Left colon (tissue), 2 donors: Measurements from ENCODE around the gene CTH. TPM values are rescaled to one million over a fixed set of nuclear protein-coding genes. Genes with fewer than 3 reads are reported as not detected.
"Not testable (repeated sequence)": the region's sequence is repeated elsewhere in the genome, so short reads cannot be mapped to it uniquely, and the experiment has no call there.

Source experiments
- ATAC-seq: fragments of 200-7000 bp; cut with Tn5 transposase; one replicate; pipeline ENCODE4 v1.9.1; 2020; ENCODE audit warnings: mild to moderate bottlenecking, moderate library complexity
- DNase-seq, 2 donors: peaks; one replicate each; pipeline ENCODE4 v3.0.0-alpha.2; 2020
- intact Hi-C, 2 donors: fragments of 100-400 bp; cut with DNase I in 1 of 2; cut with micrococcal nuclease in 1 of 2; formaldehyde crosslinking; loops; one replicate each; pipeline versions ENCODE4 v1.11.2 to v1.14.0; 2022; cut with DNase I, micrococcal nuclease
- total RNA-seq, 2 donors: library from RNA; stranded (reverse); fragmentation: NEBNext Ultra II Directional; extraction: Animal tissue kit (Norgen Biotek cat#: 25700); gene quantifications; one replicate each; pipeline ENCODE4 v1.2.1, GENCODE V29; 2021
- donor health status: DM: no; HTN: no; CAD: no.
- donor health status: DM: yes; HTN: yes; CAD: no.

The CTH gene
- total RNA-seq, 2 donors from 2014 or later = 6.4 to 9.1 TPM

DNA sequence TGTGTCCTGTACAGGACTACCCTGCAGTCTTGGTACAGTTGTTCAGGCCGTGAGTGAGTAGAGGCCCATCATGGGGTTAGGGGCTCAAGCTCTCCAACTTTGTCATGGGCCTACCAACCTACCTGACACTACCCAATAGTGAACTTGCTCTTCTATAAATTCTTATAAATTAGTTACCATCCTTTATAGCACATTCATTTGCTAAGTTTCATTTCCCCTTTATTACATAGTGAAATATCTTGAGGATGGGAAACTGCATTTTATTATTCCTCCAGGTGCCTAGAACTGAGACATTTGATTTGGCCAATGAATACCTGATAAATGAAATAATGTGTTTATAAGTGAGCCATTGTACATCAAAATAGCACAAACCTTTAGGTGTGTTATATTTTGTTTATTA, 9.1 kb upstream of the CTH start:
- no peak for ATAC-seq
- intact Hi-C loops = no loop called here
- no peak for DNase-seq

DNA sequence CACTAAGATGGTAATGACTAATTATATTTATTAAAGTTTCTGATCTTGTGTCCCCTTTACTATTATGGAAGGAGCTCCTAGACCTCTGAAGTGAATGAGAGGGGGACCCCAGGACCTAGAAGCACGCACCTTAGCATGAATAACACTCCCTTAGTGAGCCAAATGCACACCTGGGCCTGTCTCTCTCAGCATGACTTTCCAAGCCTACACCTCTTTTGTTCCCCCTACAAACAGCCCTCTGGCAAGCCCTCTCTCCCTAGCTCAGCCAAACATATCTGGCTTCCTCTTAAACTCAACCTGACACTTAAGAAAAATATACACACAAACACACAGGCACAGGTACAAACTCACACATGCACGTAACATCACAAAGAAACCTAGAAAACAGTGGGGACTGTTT, 7.3 kb upstream of the CTH start:
- intact Hi-C loops = no loop called here
- DNase-seq (no peak), ATAC-seq (no peak)

DNA sequence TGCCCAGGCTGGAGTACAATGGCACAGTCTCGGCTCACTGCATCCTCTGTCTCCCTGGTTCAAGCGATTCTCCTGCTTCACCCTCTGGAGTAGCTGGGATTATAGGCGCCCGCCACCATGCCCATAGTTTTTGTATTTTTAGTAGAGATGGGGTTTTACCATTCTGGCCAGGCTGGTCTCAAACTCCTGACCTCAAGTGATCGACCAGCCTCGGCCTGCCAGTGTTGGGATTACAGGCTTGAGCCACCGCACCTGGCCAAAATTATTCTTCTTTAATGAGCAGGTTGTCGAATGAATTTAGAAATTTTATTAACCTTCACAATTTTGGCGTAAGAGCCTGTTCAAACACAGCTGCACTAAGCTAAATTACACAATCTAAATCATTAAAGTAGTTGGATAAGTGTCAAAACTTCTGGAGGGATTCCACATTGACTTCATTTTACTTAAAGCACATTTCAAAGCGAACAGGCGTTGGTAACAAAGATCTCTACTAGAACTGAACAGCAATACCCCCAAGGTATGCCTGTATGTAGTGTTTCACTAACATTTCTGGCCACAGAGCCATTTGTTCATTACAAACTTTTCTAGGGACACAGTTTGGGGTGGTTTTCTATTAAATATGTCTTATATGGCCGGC, 5.2 kb upstream of the CTH start:
- DNase-seq = no peak
- intact Hi-C loops = no loop called here
- no peak for ATAC-seq

DNA sequence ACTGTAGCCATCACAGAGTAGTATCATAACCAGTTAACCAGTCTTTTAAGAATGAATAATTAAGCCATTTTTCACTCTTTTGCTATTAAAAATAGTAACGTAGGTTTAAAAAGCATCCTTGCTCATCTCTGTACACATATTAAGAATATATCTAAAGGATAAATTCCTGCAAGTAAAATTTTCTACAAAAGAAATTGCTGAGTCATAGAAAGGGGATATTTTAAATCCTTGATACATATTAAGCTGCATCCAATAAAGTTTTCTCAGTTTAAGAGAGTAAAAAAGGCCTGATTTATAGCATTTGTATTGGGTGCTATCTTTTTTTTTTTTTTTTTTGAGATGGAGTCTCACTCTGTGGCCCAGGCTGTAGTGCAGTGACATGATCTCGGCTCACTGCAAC, 1.9 kb upstream of the CTH start:
- intact Hi-C loops = no loop called here
- ATAC-seq (no peak), DNase-seq (no peak)

DNA sequence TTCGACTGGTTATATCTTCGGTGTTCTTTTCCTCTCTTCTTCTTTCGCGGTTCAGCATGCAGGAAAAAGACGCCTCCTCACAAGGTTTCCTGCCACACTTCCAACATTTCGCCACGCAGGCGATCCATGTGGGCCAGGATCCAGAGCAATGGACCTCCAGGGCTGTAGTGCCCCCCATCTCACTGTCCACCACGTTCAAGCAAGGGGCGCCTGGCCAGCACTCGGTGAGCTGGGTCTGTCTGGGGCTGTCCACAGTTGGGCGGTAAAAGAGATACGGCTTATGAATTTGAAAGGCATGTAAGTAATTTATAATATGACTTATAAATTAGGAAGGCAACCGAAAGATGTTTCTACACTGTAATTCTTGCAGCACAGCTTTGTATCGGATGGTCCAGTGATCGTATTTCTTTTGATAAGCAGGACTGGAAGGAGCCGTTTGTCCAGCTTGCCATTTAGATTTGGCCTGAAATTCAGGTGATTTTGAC, 334 bp downstream of the CTH start:
- DNase-seq = peak in 1 of 2 donors; percentile 34
- intact Hi-C loops = no loop called here
- peak; percentile 13 for ATAC-seq

DNA sequence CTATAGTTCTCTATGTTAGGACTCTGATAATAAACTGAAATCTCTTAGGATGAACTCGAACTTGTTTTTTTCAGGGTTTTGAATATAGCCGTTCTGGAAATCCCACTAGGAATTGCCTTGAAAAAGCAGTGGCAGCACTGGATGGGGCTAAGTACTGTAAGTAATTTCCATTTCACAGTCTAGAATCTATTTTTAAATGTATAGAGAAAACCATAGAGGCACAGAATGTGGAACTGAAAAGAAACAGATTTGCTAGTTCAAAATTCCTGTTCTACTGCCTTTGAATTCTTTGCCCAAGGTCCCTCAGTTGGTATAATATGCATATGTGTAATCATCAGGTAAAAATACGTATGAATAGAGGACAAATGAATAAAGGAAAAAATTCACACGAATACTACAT, 4.8 kb downstream of the CTH start:
- DNase-seq (no peak), ATAC-seq (no peak)
- intact Hi-C loops = no loop called here

DNA sequence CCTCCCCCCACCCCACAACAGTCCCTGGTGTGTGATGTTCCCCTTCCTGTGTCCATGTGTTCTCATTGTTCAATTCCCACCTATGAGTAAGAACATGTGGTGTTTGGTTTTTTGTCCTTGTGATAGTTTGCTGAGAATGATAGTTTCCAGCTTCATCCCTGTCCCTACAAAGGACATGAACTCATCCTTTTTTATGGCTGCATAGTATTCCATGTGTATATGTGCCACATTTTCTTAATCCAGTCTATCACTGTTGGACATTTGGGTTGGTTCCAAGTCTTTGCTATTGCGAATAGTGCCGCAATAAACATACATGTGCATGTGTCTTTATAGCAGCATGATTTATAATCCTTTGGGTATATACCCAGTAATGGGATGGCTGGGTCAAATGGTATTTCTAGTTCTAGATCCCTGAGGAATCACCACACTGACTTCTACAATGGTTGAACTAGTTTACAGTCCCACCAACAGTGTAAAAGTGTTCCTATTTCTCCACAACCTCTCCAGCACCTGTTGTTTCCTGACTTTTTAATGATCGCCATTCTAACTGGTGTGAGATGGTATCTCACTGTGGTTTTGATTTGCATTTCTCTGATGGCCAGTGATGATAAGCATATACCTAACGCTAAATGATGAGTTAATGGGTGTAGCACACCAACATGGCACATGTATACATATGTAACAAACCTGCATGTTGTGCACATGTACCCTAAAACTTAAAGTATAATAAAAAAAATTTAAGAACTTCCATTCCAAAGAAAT, 8.1 kb downstream of the CTH start:
- intact Hi-C loops, DNase-seq, ATAC-seq: not testable (repeated sequence)

DNA sequence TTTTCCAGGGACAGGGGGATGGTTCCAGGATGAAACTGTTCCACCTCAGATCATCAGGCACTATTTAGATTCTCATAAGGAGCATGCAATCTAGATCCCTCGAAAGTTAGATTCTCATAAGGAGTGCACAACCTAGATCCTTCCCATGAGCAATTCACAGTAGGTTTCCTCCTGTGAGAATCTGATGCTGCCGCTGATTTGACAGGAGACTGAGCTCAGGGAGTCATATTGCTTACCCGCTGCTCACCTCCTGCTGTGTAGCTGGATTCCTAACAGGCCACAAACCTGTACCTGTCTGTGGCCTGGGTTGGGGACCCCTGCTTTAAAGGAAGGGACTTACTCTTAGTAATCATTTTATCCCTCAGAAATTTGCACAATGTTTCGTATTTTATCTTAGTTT, 9.3 kb downstream of the CTH start:
- intact Hi-C loops = no loop called here
- DNase-seq (no peak), ATAC-seq (no peak)

DNA sequence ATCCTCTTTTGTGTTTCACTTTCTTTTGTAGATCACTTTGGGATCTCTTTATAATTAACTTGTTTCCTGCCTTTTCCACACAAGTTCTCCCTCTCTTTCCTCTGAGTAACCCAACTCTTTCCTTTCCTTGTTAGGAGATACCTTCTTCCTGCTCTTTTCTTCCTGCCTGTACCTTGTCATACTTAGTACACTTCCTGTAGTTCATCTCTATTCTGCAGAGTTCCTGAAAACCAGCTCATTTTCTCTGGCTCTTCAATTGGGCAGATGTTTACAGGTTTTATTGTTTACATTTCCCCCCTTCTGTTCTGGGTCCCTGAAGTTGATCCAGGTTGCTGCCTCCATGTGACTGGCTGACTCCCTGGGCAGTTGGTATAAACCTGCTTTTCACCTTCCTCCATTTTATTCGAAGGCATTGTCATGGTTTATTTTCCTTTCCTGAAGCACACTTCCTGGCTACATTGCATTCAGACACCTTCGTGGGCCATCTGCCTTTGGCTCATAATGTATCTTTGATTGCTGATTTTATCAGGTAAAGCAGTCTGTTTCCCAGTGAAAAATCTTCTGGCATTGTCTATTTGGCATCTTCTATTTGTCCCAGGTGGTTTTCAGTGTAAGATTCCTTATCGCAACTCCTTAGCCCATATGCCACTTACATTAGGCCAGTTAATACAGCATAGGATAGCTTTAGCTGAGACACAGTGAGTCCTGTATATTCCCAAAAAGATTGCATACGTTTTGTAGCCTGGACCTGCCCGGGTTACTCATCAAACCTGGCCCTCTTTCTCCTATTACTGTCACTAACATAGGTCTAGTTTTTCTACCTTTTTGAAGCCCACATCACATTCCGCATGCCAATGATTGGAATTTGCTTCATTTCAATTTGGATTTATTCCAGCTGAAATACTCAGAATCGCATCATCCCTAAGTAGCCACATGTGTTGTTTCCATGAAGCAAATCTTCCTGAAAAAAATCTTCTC, 15.4 kb downstream of the CTH start:
- intact Hi-C loops = no loop called here

DNA sequence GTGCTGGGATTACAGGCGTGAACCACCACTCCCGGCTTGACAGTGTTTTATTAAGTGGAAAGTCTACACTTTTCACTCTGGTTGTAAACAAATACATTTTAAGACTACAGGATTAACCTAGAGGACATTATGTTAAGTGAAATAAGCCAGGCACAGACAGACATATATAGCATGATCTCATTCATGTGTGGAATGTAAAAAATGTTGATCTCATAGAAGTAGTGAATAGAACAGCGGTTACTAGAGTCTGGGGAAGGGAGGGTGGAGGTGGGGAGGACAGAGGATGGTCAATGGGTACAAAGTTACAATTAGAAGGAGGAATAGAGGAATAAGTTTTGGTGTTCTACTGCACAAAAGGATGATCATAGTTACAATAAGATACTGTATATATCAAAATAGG, 16.9 kb downstream of the CTH start:
- intact Hi-C loops = no loop called here
- DNase-seq = no peak

More for the DNA sequence above, 15.4 kb downstream of the CTH start:
- DNase-seq = no peak
- no peak for ATAC-seq

DNA sequence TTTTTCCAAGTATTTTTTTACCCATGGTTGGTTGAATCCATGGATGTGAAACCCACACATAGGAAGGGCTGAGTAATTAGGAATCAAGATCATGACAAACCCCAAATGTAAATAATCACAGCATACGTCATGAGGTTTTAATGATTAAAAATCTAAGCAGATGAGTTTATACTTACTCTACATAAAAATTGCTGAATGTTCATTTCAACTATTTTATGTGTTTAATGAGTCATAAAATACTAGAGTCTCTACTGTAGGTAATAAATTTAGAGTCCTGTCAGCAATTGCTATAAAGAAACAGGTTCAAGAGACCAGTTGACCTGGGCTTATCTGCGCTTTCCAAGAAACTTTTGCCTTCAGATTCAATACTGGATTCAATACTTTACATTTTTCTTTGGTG, 18.2 kb downstream of the CTH start:
- DNase-seq (no peak), ATAC-seq (peak; percentile 49)
- intact Hi-C loops = no loop called here

More for the DNA sequence above, 16.9 kb downstream of the CTH start:
- no peak for ATAC-seq

DNA sequence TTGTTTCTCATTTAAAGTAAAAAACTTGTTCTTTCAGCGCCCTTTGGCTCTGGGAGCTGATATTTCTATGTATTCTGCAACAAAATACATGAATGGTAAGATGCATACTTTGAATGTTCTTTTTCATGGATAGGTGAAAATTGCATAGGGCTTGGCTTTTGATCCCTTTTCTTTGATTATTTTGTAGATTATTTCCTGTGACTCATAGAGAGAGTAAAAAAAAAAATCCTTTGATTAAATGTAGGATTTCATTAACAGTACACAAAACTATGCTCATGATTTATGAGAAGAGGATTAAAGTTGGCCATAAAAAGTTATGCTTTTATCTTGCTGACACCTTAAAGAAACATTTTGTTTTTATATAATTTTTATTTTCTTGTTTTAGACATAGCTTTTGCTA, 18.7 kb downstream of the CTH start:
- ATAC-seq = no peak
- DNase-seq = no peak
- intact Hi-C loops = no loop called here

DNA sequence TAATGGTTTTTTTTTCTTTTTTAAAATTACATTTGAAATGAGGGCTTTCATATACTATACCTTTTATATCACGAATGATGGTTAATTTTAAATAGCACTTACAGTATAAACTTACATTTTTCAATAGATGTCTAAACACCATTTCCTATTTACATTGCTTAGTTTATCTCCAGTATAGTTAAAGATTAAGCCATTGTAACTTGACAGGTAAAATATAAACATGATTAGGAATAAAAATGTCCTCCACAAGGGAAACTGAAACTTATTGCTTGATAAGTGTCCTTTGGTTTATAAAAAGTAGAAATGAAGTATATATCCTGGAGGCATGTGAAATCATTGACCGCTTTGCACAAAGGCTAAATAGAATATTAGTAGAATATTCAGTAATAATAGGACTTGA, 20.2 kb downstream of the CTH start:
- peak; percentile 73 for ATAC-seq

DNA sequence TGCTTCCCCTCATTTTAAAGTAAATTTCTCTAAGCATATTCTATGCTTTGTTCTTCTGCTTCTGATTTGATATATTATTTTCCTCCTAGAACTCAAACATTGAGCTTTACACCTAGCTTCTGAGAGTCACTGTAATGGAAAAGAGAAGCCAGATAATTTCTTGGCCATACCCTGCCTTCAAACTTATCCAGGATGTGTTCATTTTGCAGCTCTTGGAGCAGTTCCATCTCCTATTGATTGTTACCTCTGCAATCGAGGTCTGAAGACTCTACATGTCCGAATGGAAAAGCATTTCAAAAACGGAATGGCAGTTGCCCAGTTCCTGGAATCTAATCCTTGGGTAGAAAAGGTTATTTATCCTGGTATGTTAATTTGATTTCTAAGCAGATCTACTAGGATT, 20.8 kb downstream of the CTH start:
- intact Hi-C loops = no loop called here
- DNase-seq (no peak), ATAC-seq (no peak)

More for the DNA sequence above, 20.2 kb downstream of the CTH start:
- no peak for DNase-seq
- intact Hi-C loops = no loop called here

DNA sequence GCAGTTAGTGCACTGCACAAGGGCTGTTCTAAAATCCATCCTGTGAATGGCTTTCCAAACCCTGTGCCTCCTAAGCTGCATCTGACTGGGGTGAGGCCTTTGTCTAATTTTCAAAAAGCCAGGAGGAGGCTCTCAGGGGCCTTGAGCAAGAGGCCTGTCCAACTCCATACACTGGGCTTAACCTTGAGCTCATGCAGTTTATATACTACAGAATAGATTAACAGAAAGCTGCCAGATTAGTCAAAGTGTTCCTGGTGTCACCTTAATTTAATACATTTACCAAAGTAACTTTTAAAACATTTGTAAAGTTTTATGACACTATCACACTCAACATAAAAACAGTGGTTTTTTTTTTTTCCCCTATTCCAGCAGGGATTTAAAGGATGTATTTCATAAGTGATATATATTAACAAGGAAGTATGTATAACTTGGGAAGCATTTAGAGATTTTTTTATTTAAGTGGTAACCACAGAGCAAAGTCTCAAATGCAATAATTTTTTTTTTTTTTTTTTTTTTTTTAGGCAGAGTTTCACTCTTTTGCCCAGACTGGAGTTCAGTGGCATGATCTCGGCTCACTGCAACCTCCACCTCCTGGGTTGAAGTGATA, 23.3 kb downstream of the CTH start:
- DNase-seq (no peak), ATAC-seq (peak; percentile 69)
- intact Hi-C loops = no loop called here

DNA sequence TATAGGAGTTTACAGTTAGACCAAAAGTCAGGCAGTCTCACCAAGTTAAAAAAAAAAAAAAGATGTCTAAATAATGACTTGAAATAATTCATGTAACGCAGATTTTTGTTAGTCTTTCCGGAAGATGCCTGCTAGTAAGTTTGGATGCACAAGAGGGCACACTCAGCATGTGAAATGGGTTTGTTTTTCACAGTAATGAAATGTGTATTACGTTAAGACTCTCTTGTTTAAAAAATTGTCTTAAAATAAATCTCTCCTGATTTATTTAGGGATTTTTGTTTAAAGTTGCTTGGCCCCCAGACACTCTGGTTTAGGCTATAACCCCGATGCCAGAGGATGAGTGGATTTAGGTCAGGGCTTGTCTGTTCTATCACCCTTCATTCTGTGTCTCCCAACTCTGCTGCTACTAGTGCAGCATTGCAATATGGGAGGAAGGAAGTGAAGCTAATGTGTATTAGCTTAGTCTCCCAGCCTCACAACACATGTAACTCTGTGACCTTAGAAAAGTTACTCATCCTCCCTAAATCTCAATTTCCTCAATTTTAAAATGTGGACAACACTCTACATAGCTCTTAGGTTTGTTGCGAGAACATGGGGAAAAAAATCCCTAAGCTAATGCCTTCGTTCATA, 25.7 kb downstream of the CTH start:
- ATAC-seq (no peak), DNase-seq (no peak)
- intact Hi-C loops = loop anchor here in 1 of 2 donors (5.0 kb wide), 1 partner anchor 76 kb away; no protein-coding TSS in a partner anchor

DNA sequence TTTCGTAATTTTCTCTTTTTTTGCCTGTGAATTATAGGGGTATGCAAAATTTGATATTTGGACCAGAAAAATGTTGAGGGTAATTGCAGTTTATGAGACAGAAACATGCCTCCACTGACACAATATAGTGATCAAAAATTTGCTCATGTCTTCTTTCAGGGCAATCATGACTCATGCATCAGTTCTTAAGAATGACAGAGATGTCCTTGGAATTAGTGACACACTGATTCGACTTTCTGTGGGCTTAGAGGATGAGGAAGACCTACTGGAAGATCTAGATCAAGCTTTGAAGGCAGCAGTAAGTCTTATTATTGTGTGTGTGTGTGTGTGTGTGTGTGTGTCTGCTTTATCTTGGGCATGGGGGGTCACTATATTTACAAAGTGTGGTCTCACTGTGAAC, 27.5 kb downstream of the CTH start:
- intact Hi-C loops = loop anchor here in 1 of 2 donors (5.0 kb wide), 1 partner anchor 74 kb away; no protein-coding TSS in a partner anchor
- DNase-seq = no peak
- no peak for ATAC-seq

DNA sequence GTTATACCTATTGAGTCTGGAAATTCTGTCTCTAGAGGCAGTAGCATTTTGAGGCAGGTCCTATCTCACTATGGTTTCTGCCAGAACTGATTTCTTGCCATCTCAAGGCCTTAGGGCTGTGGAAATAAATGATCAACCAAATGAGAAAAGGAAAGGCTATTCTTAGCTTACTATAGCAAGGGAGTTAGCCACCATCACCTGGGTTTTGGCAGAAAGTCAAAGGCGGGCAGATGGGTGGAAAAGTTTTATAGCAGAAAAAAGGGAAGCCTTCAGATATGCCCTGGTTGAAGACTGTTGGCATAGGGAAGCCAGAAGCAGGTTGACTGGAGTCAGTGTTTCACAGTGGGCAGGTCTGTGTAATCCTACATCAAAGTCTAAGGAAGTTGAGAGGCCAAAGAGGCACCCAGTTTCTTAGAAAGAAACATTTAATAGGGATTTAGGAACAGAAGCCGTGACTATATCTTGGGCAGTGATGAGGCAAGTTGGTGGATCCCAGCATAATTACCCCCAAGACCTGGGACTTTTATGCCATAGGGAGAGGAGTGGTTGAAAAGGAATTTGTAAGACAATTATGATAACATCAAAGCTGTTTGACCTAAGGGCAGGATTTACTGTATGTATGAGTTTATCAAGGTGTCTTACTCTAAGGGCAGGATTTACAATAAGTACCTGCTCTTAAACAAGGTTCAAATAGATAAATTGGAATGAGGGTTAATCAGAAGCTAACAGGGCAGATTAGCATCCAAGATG, 29.7 kb downstream of the CTH start:
- DNase-seq (peak; percentile 31 to 64), ATAC-seq (peak; percentile 95)
- intact Hi-C loops = no loop called here
